GM18867 (cell line): ENCODE results near the gene RNF212.

Experiments used
- ATAC-seq: cut with Tn5 transposase; IDR thresholded peaks from one replicate; pipeline ENCODE4 v1.9.1; 2021; ENCODE audit warnings: mild to moderate bottlenecking, moderate library complexity; ENCODE audit not compliant: unreplicated experiment

RNF212 gene

GRCh38 chr4:1090465-1091440 is 22.6 kb downstream of the RNF212 start:
- ATAC-seq: no peak

GRCh38 chr4:1090036-1090435 is 23.3 kb downstream of the RNF212 start:
- ATAC-seq: no peak

- ATAC-seq: no peak
Measured at GRCh38 chr4:1087371-1087770, 26.0 kb downstream of the RNF212 start.

- ATAC-seq: no peak
Measured at GRCh38 chr4:1086011-1086410, 27.4 kb downstream of the RNF212 start.

GRCh38 chr4:1085404-1085799 is 28.0 kb downstream of the RNF212 start:
- no peak for ATAC-seq

GRCh38 chr4:1084796-1085403 is 28.5 kb downstream of the RNF212 start:
- no peak for ATAC-seq

- ATAC-seq: no peak
Measured at GRCh38 chr4:1084394-1084793, 29.0 kb downstream of the RNF212 start.

- ATAC-seq: no peak
Measured at GRCh38 chr4:1082215-1083182, 30.9 kb downstream of the RNF212 start.

- ATAC-seq: no peak
Measured at GRCh38 chr4:1081689-1082040, 31.7 kb downstream of the RNF212 start.

GRCh38 chr4:1080961-1081688 is 32.2 kb downstream of the RNF212 start:
- ATAC-seq: no peak

- ATAC-seq: no peak
Measured at GRCh38 chr4:1080432-1080831, 32.9 kb downstream of the RNF212 start.

GRCh38 chr4:1079711-1080265 is 33.6 kb downstream of the RNF212 start:
- no peak for ATAC-seq

GRCh38 chr4:1078490-1078889 is 34.9 kb downstream of the RNF212 start:
- no peak for ATAC-seq

- ATAC-seq: no peak
Measured at GRCh38 chr4:1077711-1078477, 35.5 kb downstream of the RNF212 start.

GRCh38 chr4:1075809-1076699 is 37.3 kb downstream of the RNF212 start:
- ATAC-seq: no peak

GRCh38 chr4:1075225-1075624 is 38.1 kb downstream of the RNF212 start:
- ATAC-seq: no peak

GRCh38 chr4:1074077-1074476 is 39.3 kb downstream of the RNF212 start:
- ATAC-seq: no peak

GRCh38 chr4:1072830-1073446 is 40.4 kb downstream of the RNF212 start:
- peak; percentile 41 for ATAC-seq
